Measurements from ENCODE around the gene KTN1. TPM values are rescaled to one million over a fixed set of nuclear protein-coding genes. Genes with fewer than 3 reads are reported as not detected.

The KTN1 gene
- total and polyA plus RNA-seq, 2 experiments from 2014 or later = 124 to 607 TPM

DNA sequence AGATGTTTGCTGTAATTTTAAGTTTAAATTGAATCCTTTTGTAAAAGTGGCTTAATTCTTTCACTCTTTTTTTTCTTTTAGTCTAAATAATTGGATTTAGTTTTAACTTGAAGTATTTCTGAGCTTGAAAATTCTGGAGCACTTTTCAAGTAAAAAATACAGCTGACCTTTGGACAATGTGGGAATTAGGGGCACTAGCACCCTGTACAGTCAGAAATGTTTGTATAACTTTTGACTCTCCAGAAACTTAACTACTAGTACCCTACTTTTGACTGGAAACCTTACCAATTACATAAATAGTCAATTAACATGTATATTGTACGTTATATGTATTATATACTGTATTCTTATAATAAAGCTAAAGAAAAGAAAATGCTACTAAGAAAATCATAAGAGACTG lies 7.8 kb downstream of the KTN1 start:
- H3K27ac Mint-ChIP-seq = no peak overlapping the region
- ATAC-seq = no peak
- no peak overlapping the region for H3K4me2 ChIP-seq

DNA sequence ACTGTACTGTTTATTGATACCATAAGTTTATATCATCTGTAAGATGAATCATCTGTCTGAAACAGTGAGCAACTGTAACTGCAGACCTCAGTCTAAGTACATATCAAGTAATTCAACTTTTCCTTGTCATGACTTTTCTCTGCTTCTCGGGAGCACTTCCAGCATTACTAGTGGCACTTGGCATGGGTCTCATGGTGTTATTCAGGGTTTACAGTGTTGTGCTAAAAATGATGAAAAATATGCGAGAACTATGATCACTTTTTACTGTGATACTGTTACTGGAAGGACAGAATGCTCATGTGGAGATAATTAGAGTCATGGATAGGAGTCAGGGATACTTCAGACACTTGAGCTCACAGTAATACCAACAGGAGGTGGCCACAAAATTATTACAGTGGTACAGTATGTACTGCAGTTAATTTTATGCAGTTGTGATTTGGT lies 8.3 kb downstream of the KTN1 start:
- H3K4me2 ChIP-seq = no peak overlapping the region

More for the DNA sequence above, 7.8 kb downstream of the KTN1 start:
- Histone ChIP-seq H3K9me2 (ENCODE audit: insufficient read depth) (no peaks in the 10 kb centered on the region), H3K4me1 (ENCODE audit: insufficient read depth) (peaks cover 62% of the 10 kb centered on the region), H3K4me3 (no peak overlapping the region), H4K20me1 (replicated peaks; ENCODE audit: insufficient read depth) (peaks cover 48% of the 10 kb centered on the region), H3K27me3 (ENCODE audit: insufficient read depth) (no peaks in the 10 kb centered on the region), H3F3A (replicated peaks; ENCODE audit: low read depth) (no peaks in the 10 kb centered on the region), H3K36me3 (ENCODE audit: insufficient read depth) (no peaks in the 10 kb centered on the region), H3K27ac (ENCODE audit: low read depth) (no peak overlapping the region; the same call in 1 of the 2 replicates), H2AFZ (no peak overlapping the region), H3K79me2 (replicated peaks; ENCODE audit: insufficient read depth) (peaks cover 100% of the 10 kb centered on the region)
- Mint-ChIP-seq H3K36me3 (ENCODE audit: low read depth) (no peaks in the 10 kb centered on the region), H3K4me3 (no peak overlapping the region), H3K27me3 (ENCODE audit: insufficient read depth, low read depth, poor library complexity) (no peaks in the 10 kb centered on the region), H3K9me3 (no peaks in the 10 kb centered on the region), H3K4me1 (peaks cover 39% of the 10 kb centered on the region)
- no peak for DNase-seq (ENCODE audit: low spot score)
- no peak for TF ChIP-seq ZNF114 (CRISPR knock-in tag; IDR thresholded peaks at IDR 0.05)

GRCh38 chr14:55589171-55589570 lies 9.2 kb downstream of the KTN1 start:
- Histone ChIP-seq H3K27ac (ENCODE audit: low read depth) (no peak overlapping the region), H3K27me3 (ENCODE audit: insufficient read depth) (no peaks in the 10 kb centered on the region), H2AFZ (no peak overlapping the region), H3F3A (replicated peaks; ENCODE audit: low read depth) (no peaks in the 10 kb centered on the region), H3K9me2 (ENCODE audit: insufficient read depth) (no peaks in the 10 kb centered on the region), H3K4me2 (no peak overlapping the region), H3K4me1 (ENCODE audit: insufficient read depth) (peaks cover 62% of the 10 kb centered on the region), H3K36me3 (ENCODE audit: insufficient read depth) (no peaks in the 10 kb centered on the region), H3K4me3 (no peak overlapping the region), H3K79me2 (replicated peaks; ENCODE audit: insufficient read depth) (peaks cover 100% of the 10 kb centered on the region), H4K20me1 (replicated peaks; ENCODE audit: insufficient read depth) (peaks cover 35% of the 10 kb centered on the region)
- ATAC-seq (no peak), DNase-seq (ENCODE audit: low spot score) (no peak)
- Mint-ChIP-seq H3K27me3 (ENCODE audit: insufficient read depth, low read depth, poor library complexity) (no peaks in the 10 kb centered on the region), H3K4me1 (peaks cover 49% of the 10 kb centered on the region), H3K27ac (no peak overlapping the region), H3K36me3 (ENCODE audit: low read depth) (no peaks in the 10 kb centered on the region), H3K9me3 (no peaks in the 10 kb centered on the region), H3K4me3 (no peak overlapping the region)
- TF ChIP-seq STAT1 (IDR thresholded peaks at IDR 0.05; ENCODE audit: unreplicated experiment) = no peak
- TF ChIP-seq, protein P1, sequence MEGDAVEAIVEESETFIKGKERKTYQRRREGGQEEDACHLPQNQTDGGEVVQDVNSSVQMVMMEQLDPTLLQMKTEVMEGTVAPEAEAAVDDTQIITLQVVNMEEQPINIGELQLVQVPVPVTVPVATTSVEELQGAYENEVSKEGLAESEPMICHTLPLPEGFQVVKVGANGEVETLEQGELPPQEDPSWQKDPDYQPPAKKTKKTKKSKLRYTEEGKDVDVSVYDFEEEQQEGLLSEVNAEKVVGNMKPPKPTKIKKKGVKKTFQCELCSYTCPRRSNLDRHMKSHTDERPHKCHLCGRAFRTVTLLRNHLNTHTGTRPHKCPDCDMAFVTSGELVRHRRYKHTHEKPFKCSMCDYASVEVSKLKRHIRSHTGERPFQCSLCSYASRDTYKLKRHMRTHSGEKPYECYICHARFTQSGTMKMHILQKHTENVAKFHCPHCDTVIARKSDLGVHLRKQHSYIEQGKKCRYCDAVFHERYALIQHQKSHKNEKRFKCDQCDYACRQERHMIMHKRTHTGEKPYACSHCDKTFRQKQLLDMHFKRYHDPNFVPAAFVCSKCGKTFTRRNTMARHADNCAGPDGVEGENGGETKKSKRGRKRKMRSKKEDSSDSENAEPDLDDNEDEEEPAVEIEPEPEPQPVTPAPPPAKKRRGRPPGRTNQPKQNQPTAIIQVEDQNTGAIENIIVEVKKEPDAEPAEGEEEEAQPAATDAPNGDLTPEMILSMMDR (conservative IDR thresholded peaks at IDR 0.05; ENCODE audit: low read depth in 2 of 2) = no peak

More for the DNA sequence above, 8.3 kb downstream of the KTN1 start:
- Histone ChIP-seq H3K27ac (ENCODE audit: low read depth) (no peak overlapping the region), H3K79me2 (replicated peaks; ENCODE audit: insufficient read depth) (peaks cover 100% of the 10 kb centered on the region), H4K20me1 (replicated peaks; ENCODE audit: insufficient read depth) (peaks cover 44% of the 10 kb centered on the region), H3K4me1 (ENCODE audit: insufficient read depth) (peaks cover 62% of the 10 kb centered on the region), H3F3A (replicated peaks; ENCODE audit: low read depth) (no peaks in the 10 kb centered on the region), H3K36me3 (ENCODE audit: insufficient read depth) (no peaks in the 10 kb centered on the region), H3K4me3 (no peak overlapping the region), H3K9me2 (ENCODE audit: insufficient read depth) (no peaks in the 10 kb centered on the region), H3K27me3 (ENCODE audit: insufficient read depth) (no peaks in the 10 kb centered on the region), H2AFZ (no peak overlapping the region)
- Mint-ChIP-seq H3K4me3 (no peak overlapping the region), H3K27me3 (ENCODE audit: insufficient read depth, low read depth, poor library complexity) (no peaks in the 10 kb centered on the region), H3K36me3 (ENCODE audit: low read depth) (no peaks in the 10 kb centered on the region), H3K4me1 (peaks cover 40% of the 10 kb centered on the region), H3K27ac (no peak overlapping the region), H3K9me3 (no peaks in the 10 kb centered on the region)
- ATAC-seq (no peak), DNase-seq (ENCODE audit: low spot score) (no peak)
- TF ChIP-seq ZNF331 (CRISPR knock-in tag; IDR thresholded peaks at IDR 0.05; ENCODE audit: low read depth) = no peak
- TF ChIP-seq, protein P1 (conservative IDR thresholded peaks at IDR 0.05; ENCODE audit: low read depth in 2 of 2) = no peak
- no peak for TF ChIP-seq CREB1 (CRISPR knock-in tag; IDR thresholded peaks at IDR 0.05; ENCODE audit: low read depth)
- TF ChIP-seq ZNF114 (CRISPR knock-in tag; IDR thresholded peaks at IDR 0.05) = no peak
- TF ChIP-seq POLR2AphosphoS5 (IDR thresholded peaks at IDR 0.05; ENCODE audit: low read depth) = no peak
